DMS153 (cell line): ENCODE data around the gene KIAA0232.
A peak's percentile ranks its signal among the peaks of the same experiment; 100 is the strongest.
"Not testable (repeated sequence)": the region's sequence is repeated elsewhere in the genome, so short reads cannot be mapped to it uniquely, and the experiment has no call there.

ENCODE experiments used
- DNase-seq: peaks from one replicate; lab custom pipeline; 2025; lab: John Stamatoyannopoulos, UW

The KIAA0232 gene

DNA sequence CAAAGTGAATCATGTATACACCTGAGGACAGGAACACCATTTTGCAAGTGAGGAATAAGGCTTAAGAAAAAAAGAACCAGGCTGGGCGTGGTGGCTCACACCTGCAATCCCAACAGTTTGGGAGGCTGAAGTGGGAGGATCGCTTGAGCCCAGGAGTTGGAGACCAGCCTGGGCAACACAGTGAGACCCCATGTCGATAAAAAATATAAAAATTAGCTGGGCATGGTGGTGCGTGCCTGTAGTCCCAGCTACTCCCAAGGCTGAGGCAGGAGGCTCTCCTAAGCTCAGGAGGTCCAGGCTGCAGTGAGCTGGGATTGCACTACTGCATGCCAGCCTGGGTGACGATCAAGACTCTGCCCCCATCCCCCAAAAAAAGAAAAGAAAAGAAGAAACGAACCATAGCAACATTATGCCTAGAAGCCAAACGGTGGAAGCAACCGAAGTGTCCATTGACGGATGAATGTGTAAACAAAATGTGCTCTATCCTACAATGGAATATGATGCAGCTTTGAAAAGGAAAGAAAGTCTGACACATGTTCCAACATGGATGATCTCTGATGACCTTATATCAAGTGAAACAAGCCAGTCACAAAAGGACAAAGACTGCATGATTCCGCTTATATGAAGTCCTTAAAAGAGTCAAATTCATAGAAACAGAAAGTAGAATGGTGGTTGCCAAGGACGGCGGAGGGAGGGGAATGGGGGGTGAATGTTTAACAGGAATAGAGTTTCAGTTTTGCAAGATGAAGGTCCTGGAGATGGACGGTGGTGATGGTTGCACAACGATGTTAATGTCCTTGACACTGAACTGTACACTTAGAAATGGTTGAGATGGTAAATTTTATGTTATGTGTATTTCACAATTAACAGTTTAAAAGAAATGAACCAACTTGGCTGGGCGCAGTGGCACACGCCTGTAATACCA, 8.6 kb upstream of the KIAA0232 start:
- DNase-seq: no peak

DNA sequence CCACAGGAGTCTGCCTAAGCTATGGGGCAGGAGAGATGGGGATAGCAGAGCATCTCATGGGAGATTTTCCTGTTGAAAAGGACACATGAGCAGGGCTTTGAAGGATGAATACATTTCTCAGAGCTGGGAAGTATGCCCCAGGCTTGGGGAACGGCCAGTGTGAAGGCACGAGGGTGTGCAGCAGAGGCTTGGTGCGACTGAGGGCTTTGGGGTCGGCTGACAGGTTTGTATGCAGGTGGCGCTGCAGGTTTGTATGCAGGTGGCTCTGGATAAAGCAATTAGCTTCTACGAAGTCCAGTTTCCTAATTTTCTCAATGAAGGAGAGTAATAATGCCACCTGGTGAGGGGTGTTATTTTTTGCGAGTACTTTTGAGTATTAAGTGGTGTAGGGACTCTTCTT, 6.8 kb upstream of the KIAA0232 start:
- DNase-seq: no peak

DNA sequence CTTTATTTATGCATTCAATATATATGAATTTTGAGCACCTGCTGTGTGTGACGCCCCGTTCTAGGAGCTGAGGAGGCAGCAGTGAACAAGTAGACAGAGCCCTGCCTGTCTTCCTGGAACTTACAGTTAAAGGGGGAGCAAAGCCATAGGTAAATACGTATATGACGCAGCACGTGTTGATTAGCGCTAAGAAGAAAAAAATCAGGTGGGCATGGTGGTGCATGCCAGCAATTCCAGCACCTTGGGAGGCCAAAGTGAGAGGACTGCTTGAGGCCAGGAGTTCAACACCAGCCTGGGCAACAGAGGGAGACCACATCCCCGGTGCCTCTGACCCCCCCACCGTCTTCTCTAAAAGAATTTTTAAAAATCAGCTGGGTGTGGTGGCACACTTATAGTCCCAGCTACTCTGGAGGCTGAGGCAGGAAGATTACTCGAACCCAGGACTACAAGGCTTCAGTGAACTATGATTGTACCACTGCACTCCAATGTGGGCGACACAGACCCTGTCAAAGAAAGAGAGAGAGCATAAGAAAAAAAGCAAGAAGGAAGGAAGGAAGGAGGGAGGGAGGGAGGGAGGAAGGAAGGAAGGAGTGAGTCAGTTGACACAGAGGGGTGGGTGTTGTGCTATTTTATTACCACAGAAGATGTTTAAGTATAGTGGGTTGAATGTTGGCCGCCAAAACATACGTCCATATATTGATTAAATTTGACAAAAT, 5.4 kb upstream of the KIAA0232 start:
- no peak for DNase-seq

DNA sequence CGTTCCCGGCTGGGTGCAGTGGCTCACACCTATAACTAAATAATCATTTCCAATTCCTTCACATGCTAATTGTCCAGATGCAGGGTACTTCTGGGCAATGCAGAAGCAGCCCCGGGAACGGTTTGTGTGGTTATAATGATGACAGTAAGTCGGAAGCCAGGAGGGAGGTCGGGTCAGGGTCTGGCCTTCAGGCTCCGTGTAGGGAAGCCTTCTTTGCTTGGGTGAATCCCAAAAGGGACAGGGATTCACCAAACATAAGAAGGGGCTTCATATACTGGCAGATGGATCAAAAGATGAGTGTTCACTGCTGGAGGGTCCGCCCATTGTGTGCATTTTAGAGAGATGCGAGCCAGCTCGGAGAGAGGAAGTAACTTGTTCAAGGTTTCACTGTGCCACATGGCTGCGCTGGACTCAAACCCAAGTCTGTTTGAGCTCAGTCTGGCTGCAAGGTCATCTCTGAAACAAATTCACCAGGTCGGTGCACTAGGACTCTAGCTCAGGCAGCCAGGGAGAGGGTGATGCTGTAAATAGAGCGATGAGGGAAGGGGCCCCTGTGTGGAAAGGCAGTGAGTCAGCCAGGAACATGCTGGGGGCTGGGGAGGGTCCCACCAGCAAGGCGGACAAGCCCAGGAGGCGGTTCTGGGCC, 4.8 kb upstream of the KIAA0232 start:
- DNase-seq: no peak

DNA sequence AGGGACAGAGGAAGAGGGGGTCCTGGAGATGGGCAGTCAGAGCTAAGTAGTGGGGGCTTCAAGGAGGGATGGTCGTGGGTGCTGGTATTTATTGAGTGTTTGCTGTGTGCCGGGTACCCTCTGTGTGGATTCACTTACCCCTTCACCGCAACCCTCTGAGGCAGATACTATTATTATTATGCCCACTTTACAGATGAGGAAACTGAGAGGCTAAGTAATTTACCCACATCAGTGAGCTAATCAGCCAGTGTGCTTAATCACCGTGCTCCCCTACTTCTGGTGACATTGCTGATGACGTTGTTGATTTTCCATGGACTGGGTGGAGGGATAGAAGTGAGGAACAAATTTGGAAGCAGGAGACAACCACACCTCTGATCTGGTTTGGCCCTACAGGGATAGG, 4.1 kb upstream of the KIAA0232 start:
- no peak for DNase-seq

DNA sequence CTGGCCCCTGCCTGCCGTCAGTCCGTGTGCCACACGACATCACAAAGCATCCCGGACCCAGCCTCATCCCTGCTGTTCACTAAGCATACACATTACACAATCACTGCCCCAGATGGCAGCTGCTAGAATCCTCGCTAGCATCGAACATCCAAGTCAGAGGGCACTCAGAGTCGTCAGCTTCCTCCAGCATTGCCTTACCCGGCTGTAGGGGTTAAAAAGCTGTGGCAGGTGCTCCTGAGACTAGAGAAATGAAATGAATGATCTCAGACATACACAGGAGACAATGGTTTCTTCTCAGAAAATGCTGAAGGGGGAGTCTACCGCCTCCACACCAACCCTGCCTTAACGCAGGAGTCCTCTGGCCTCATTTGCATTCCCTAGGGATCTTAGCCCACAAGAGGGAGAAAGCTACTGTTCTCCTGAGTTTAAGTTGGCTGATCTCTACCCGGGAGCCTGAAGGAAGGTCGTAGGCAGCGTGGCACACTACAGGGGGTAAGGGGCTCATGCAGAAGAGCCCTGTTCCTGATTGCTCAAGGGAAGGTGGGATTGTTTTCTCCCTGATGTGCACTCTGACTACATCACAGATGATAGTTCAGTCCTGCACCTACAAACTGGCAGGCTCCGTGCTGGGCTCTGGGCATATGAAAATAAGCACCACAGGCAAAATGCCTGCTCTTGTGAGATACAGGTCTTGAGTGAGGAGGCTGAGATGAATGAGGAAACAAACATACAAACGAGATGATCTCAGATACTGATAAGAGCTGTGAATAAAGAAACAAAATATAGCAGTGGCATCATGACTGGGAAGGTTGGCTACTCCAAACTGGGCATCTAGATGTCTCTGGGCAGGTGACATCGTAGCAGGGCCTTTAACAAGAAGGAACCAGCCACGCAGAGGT, 2.6 kb upstream of the KIAA0232 start:
- DNase-seq: peak; percentile 65

DNA sequence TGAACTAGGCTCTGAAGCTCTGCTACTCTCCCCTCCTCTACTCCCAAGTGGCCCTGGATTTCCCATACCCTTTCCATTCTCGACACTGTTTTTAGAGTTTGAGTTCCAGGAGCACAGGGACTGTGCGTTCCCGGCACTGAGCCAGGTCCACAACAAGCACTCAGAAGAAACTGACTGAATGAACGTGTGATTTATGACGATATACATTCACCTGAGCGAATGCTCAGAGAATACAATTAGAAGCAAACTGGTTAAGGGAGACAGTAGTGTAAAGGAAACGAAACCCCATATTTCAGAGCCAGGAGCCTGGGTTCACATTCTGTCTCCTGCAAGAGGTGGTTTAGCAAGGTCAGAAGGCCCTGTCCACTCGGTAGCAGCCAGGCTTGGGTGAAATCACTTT, 1.4 kb upstream of the KIAA0232 start:
- peak; percentile 16 for DNase-seq

DNA sequence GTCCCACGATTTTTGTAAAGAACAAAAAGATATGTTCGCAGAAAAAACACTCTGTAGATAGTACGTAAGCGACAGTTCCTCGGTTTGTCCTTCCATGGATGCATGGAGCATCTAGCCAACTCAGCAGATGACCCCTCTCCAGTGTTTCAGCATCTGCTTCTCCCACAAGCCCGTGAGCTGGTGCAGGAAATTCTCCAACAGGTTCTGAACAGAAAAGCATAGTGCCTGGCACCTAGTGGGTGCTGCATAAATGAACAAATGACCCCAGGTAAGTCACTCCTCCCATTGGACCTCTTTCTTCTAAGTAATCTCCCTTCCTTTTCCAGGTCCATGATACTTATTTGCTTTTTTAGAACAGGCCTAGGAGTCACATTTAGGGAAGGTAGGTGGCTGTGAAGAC, 966 bp upstream of the KIAA0232 start:
- no peak for DNase-seq

DNA sequence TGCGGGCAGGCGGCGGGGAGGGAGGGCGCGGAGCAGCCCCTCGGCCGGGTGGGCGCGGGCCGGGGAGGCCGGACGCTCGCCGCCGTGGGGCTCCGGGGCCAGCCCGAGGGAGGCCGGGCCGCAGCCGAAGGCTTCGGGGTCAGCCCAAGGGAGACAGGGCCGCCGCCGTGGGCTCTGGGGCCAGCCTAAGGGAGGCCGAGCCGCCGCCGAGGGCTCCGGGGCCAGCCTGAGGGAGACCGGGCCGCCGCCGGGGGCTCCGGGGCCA, 251 bp downstream of the KIAA0232 start:
- no peak for DNase-seq

DNA sequence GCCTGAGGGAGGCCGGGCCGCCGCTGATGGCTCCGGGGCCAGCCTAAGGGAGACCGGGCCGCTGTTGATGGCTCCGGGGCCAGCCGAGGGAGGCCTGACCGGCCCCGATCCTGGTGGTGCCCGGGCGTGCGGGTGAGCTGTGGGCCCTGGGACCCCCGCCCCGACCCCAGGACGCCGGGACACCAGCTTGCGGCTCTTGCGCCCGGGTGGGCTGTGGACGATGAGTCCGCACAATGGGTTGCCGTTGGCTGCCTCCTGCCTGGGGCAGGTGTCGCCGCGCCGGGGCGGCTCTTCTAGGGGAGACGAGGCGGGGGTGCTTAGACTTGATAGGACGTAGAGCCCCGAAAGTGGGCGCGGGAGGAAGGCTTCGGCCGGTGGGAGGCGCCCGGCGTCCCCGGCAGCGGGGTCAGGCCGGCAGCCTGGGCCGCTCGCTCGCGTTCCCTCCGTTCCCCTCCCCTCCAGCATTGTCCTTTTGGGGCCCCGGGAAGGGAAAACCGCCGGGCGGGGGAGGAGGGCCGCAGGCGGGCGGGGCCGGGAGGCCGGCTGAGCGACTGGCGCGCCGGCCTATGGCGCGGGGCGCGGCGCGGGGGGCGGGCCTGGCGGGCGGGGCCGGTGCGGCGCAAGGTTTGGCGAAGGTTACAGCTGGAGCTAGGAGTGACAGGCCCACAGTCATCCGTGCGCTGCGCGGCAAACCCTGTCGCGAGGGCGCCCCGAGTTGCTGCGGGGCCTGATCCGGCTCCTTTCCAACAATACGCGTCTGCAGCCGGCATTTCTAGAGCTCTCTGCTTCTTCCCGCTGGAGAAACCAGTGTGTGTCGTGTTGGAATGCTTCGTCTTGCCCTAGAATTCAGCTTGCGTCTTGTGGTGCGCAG, 819 bp downstream of the KIAA0232 start:
- DNase-seq: no peak

DNA sequence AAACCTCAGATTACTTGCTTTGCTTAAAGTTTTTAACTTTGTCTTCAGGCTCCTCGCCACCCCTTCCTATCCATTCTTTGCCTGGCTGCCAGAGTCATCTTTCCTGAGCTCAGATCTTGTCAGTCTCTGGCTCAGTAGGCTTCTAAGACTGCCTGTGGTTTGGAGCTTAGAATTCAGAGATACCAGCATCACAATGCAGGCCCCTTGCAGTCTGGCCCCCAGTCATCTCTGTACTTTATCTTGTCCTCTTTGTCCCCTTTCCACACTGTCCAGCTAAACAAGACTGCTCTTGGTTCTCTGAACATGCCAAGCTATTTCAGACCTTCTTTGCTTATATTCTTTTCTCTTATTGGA, 3.0 kb downstream of the KIAA0232 start:
- DNase-seq: no peak

DNA sequence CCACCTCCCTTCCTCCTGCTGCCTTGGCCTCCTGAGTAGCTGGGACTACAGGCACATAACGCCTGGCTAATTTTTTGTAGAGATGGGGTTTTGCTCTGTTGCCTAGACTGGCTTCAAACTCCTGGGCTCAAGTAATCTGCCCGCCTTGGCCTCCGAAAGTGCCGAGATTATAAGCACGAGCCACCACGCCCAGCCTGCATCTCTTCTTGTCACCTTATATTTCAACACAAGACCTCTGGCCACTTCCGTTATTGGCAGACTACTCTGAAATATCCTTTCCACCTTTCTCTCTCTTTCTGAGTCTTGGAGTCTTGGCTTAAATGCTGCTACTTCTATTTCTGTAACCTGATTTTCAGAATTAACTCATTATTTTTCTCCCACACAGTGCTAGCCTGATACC, 5.6 kb downstream of the KIAA0232 start:
- DNase-seq: no peak

DNA sequence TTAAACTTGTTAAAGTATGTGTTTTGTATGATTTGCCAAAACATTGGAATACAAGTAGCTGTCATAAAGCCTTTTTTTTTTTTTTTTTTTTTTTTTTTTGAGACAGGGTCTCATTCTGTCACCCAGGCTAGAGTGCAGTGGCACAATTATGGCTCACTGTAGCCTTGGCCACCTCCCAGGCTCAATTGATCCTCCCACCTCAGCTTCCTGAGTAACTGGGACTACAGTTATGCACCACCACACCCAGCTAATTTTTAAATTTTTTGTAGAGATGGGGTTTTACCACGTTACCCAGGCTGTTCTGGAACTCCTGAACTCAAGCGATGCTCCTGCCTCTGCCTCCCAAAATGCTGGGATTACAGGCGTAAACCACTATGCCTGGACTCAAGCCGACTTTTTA, 8.7 kb downstream of the KIAA0232 start:
- not testable (repeated sequence) for DNase-seq

DNA sequence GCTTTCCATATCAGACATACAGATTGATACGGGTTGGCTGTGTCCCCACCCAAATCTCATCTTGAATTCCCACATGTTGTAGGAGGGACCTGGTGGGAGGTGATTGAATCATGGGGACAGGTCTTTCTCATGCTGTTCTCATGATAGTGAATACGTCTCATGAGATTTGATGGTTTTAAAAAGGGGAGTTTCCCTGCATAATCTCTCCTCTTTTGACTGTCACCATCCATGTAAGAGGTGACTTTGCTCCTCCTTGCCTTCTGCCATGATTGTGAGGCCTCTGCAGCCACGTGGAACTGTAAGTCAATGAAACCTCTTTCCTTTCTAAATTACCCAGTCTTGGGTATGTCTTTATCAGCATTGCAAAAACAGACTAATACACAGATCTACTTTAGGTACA, 9.3 kb downstream of the KIAA0232 start:
- DNase-seq: not testable (repeated sequence)

DNA sequence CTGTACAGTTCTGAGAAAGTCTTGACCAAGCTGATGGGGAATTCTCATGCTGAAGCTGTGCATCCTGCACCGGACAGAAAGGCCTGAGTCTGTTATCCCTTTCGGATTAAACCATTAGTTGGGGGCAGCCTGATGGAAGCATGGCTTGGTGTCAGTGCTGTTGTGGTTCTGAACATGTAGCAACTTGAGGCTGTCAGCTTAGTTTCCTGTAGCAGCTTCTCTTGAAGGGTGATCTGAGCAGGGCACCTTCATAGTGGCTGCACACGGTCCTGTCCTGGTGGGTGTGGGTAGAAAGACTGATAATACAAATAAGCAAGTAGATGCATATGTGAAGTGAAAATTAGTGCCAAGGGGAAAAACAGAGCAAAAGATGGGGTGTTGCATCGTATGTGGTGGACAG, 11.7 kb downstream of the KIAA0232 start:
- DNase-seq: no peak

DNA sequence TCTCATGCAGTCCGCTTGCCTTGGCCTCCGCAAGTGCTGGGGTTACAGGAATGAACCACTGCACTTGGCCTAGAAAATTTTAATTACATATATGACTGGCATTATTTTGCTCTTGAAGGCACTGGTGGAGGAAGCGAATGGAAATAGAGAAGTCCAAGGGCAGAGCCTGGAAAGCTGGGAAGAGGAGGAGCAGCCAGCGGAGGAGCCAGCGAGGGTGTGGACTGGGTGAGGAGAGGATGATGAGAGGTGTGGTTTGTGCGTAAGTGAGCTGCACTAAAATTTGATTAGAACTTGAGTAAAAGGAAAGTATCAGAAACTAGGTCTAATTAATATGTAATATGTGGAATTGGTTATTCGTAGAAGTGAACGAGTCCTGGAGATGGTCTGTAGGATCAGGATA, 13.3 kb downstream of the KIAA0232 start:
- no peak for DNase-seq

DNA sequence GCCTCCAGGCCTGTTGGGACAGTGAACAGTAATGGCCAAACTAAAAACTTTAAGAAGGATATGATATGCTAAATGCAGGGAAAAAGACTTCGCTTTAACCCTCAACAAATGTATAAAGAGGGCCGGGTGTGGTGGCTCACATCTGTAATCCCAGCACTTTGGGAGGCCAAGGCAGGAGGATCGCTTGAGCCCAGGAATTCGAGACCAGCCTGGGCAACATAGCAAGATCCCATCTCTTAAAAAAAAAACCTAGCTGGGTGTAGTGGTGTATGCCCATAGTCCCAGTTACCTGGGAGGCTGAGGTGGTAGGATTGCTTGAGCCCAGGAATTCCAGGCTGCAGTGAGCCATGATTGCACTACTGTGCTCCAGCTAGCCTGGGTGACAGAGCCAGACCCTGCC, 14.8 kb downstream of the KIAA0232 start:
- DNase-seq: not testable (repeated sequence)

DNA sequence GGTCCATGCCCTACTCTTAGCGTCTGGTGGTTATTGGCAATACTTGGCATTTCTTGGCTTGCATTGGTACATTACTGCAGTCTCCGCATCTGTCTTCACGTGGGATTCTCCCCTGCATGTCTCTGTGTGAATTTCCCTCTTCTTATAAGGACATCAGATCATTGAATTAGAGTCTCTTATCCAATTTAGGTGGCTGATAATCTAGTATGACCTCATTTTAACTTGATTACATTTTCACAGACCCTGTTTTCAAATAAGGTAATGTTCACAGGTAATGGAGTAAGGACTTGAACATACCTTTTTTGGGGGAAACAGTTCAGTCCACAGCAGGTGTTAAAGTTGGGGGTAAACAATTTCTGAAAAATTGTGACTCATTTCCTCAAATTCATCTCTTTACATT, 16.6 kb downstream of the KIAA0232 start:
- no peak for DNase-seq

DNA sequence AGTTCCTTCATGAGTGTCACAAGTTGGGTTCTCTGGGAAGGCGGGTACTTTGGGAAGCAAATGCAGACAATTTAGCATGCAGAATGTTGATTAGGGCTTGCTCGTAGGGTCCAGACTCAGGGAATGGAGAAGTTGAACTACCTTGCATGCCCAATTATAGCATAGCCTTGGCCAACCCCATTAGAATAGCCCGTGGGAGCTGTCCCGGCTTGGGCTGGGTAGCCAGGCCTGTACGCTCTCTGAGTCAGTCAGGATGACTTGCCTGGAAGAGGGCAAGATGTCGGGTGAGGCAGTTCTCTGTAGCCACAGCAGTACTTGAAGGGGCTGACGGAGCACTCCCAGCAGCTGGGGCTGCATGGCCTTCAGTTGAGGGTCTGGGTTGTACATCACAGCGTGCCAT, 19.5 kb downstream of the KIAA0232 start:
- no peak for DNase-seq

DNA sequence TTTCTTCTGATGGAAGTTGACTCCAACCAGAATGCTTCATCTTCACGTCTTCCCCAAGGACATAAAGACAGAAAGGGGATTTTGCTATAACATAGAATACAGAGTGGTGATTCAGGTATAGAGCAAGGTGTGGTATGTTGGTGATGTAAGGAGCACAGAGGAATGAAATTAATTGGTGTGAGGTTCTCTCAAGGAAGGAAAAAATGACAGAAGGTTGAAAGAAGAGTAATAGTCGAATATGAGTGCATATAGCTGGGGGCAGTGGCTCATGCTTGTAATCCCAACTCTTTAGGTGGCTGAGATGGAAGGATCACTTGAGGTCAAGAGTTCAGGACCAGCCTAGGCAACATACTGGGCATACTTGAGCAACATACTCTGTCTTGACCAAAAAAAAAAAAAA, 20.1 kb downstream of the KIAA0232 start:
- DNase-seq: no peak

DNA sequence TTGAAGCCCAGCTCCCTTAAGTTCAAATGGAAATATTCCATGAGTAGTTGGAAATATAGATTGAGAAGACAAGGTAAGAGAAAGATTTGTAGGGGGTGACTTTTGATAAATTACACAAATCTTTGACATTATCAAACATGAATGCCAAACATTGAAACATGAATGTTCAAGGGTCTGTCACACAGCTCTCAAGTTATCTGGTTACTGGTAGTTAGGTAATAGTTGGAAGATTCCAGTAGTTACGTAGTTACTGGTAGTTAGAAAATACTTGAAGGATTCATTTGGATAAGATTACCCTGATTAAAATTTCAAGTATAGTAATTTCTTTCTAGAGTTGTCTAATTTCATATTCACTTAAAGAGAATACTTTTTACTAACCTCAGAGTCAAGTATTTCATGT, 20.7 kb downstream of the KIAA0232 start:
- no peak for DNase-seq
